HG03575 (cell line): ENCODE data around the gene METTL6.
"Not testable (repeated sequence)": the region's sequence is repeated elsewhere in the genome, so short reads cannot be mapped to it uniquely, and the experiment has no call there.

Experiments
- ATAC-seq: cut with Tn5 transposase; IDR thresholded peaks from one replicate; pipeline ENCODE4 v1.9.1; 2021; ENCODE audit not compliant: unreplicated experiment, insufficient number of reproducible peaks, low FRiP score; ENCODE audit errors: extremely low read depth

The METTL6 gene

DNA sequence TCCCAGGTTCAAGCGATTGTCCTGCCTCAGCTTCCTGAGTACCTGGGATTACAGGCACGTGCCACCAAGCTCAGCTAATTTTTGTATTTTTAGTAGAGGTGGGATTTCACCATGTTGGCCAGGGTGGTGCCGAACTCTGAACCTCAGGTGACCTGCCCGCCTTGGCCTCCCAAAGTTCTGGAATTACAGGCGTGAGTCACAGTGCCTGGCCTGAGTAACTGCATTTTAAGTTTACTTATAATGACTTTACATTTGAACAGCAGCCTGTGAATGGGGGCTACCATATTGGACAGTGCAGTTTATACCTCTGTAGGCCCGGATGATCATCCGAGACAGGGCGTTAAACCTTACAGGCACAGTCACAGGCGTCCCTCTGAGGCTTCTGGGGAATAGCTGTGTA, 24.8 kb upstream of the METTL6 start:
- no peak for ATAC-seq

DNA sequence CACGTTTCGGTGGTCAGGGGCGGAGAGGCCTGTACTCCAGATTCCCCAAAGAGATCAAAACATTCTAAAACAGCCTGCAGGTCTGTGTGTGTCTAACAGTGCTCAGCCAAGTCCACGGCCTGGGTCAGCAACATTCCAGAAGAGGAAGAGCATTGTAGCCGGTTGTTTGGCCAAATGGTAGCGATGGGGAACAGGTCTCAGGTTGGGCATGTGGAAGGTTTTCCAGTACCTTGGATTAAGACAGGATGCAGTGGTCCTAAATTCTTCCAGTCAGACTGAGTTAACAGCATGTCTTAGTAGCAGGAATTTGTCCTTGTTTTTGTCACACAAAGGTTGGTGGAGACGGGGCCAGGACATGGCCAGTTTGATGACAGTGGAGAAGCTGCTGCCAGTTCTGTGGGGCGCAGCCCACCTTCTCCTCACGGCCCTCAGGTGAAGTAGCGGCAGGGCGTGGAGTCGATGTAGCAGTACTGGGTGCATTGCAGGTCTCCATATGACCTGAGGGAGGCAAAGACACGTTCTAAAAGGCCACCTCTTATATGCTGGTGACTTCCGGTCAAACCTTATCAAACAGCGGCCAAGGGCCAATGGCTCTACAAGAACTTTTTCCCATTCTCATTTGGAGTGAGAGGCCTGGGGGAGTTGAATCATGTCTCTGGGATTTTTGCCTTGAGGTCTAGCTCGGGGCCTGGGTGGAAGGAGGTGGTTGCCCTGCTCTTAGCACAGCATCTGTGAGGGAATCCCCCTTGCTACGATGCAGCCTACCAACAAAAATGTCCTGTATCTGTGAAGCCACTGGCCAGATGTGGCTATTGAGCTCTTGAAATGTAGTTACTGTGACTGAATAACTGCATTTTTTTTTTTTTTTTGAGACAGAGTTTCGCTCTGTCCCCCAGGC, 24.1 kb upstream of the METTL6 start:
- ATAC-seq = no peak

DNA sequence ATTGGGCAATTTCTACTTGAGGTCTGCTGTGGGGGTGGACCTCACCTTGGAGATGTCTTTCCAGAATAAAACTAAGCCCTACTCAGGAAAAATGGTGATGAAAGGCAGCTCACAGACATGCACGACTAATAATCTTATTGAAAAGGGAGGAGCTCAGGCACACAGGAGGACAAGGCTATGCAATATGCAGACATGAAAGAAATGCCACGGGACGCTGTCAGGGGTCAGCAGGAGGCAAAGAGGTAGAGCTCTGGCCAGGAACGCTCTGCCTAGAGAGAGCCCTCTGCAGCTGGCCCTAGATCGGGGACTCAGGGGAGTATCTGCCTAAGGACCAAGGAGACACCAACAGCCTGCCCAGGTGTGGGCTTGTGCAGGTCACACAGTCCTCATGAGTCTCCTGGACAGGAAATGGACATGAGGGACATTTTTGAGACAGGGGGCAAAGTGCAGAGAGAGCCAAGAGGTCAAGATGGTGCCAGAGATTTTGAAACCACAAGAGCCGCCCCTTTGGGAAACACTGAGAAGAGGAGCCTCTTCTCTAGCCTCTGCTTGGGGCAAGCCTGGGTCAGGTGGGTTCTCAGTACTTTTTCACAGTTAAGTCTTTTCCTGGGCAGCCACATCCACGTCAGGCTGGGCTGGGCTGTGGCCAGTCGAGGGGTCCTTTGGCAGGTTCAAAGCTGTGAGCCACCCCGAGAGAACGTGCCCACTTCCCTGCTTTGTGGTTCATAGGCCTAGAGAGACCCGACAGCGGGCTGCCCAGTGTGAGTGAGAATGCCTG, 23.3 kb upstream of the METTL6 start:
- ATAC-seq = no peak

DNA sequence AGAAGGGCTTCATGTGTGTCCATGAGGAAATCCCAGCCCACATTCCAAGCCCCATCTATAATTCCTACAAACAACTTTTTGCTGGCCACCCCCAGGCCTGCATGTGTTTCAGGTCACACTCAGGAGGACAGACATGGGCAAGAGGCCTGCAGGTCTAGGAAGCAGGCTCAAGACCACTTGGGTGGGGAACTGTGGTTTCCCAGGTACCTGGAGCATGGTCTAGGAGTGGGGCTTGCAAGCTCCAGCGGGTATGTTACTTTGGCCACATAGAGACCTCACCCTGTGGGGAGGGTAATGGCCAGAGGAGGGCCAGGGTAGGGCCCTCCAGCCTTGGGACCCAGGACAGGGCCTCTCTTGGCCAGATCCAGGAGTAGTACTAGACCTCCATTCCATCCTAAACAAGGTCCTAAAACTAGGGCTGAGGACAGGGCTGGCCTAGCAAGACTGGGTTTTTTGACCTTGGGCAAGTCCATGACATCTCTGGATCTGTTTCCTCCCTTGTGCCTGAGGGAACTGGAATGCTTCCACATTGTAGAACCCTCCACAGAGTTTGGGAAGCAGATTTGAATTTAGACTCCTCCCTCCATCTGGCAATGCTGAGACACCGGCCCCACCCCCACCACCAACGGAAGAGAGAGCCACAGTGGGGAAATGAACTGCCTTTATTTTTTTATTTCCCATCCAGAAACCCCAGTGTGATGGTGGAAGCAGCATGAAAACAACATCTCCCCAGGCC, 22.3 kb upstream of the METTL6 start:
- ATAC-seq = no peak

DNA sequence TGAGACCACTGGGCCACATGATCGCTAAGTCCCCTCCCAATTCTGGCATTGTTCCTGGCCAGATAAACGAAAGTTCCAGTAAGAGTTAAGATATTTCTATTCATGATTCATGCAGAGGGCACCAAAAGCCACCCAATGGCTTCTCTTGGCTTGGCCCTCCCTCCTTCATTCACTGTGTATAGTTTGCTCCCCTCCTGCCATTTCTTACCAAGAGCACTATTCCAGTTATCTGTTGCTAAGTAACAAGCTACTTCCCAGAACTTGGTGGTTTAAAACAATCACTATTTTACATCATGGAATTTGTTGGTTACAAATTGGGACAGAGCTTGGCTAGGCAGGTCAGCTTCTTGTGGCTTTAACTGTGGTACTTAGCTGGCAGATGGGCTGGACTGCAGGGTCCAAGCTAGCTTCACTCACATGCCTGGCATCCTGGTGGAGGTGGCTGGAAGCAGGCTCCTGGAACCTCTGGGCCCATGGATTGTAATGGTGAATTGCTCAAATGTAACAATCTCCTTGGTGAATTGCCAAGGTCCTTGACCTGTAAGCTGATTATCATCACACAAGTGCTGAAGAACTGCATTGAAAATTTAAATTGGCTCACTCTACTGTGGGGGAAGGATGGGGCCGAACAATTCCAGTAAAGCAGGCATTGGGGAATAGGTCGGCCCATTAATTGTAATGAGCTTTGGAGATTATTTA, 16.6 kb upstream of the METTL6 start:
- ATAC-seq = no peak

DNA sequence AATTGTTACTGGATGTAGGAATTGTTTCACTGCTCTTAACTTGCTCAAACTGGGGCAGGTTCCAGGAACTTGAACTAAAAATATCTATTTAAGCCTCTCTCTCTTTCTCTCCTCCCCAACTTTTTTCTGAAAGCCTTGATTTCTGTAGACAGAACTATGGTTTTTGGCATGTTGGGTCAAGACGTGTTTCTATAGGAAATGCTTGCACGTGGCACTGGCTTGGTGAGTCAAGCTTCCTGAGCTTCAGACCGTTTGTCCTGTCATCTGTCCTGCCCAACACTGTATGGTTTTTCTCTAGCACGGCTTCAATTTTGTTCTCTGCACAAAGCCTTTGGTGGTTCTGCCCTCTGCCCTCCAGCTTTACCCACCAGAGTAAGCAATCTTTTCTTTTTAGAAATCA, 13.5 kb upstream of the METTL6 start:
- no peak for ATAC-seq

DNA sequence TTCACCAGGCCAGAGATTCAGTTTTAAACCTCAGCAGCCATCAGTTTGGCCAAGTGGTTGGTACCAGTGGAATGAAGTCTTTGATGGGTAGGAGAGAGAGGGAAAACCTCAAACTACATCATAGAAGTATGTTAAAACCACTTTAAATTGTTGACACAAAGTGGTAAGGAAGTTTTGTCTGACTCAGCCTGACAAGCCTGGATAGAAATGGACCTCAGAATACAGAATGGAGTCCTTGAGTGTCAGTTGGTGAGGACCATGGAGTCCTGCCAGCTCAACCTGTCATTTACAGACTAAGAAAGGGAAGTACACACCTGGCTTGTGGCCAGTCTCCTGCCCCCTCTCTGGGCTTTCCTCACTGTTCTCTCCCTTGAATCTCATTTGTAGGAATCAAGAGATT, 12.1 kb upstream of the METTL6 start:
- no peak for ATAC-seq

DNA sequence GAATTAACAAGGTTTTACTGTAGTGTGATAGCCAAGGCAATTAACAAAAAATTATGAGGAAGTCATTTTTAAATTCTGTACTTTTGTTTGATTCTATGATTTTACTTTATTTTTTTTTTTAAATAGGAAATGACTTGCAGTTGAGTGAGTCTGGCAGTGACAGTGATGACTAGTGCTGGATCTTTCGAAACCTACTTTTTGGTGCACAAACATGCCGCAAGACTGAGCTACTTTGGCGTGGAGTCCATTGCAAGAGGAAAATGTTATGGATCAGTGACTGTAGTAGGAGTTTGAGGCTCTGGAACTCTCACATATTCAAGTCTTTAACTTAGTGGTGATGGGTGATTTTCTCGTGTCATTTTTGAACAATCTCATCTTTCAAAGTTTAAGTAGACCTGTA, 11.6 kb upstream of the METTL6 start:
- ATAC-seq = no peak

DNA sequence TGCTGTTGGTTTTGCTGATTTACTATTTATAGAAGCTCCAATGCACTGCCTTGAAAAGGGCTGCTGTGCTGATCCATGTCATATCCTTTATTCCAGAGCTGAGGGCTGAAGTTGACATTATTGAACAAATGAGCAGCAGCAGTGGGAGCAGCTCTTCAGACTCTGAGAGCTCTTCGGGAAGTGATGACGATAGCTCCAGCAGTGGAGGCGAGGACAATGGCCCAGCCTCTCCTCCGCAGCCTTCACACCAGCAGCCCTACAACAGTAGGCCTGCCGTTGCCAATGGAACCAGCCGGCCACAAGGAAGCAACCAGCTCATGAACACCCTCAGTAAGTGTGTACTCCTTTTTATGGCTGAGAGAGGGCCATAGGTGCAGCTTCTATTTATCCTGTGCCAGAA, 8.9 kb upstream of the METTL6 start:
- no peak for ATAC-seq

DNA sequence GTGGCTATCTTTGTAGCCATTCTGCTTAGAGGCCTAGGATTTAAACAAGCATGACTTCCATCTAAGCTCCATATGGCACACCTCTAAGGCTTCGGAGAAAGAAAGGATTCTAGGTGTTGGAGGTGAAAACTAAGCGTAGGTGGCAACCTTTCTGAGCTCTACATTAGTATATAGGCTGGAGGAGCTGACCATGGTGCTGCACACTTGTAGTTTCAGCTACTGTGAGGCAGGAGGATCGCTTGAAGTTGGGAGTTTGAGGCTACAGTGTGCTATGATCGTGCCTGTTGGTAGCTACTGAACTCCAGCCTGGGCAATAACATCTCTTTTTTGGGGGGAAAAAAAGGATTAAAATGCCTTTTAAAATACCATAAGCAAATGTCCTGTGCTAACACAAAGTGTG, 7.4 kb upstream of the METTL6 start:
- ATAC-seq = no peak

DNA sequence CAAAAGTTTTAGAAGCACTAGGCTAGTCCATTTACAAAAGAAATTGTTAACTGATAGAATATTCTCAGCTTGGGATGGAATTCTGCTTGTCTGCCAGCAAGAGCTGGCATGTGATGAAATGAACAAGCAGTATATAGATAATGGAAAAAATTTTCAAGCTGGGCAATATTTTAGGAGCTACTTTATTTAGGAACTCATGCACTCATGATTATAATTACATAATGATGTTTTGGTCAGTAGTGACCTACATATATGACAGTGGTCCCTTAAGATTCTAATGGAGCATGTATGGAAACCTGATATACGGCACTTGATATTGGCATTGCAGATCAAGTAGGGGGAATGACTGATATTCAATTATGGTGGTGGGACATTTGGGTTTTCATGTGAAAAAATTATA, 6.2 kb upstream of the METTL6 start:
- no peak for ATAC-seq

DNA sequence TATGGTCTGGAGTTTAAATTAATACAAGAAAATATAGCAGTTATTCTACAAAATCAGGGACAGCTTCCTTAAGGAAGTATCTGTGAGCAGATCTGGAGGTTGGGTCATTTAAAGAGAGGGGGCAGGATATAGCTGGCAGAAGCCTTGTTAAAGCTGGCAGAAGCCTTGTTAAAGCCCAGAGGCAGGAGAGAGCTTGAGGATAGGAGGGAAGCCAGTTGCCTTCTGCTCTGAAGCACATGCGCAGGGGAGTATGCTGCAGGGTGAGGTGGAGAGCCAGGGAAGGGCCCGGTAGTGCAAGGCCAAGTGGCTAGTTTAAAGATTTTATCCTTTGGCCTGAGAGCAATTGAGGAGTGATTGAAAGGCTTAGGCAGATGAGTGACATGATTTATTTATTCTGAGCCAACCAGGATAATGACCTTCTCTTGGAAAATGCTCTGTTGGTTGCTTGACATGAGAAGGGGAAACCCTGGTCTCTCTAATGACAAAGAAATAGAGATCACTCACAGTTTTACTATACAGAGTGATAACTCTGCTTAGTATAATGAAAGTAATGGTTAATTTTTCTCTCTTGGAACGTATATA, 4.0 kb upstream of the METTL6 start:
- ATAC-seq = no peak

DNA sequence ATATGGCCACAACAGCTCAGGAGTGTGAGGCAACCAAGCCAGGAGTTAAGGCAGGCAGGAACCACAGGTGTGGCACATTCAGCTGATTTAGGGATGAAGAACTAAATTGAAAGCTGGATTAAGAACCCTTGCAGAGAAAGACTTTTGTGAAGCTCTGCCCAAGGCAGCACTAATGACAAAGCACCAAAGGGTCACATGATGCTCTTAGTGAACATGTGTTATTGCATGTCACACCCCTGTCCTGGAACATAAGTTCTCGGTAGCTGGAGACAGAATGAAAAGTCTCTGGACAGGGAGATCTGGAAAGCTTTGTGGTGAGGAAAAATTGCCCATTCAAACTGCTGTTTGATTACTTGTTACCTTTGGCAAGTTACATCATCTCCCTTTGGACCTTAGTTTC, 3.3 kb upstream of the METTL6 start:
- no peak for ATAC-seq

DNA sequence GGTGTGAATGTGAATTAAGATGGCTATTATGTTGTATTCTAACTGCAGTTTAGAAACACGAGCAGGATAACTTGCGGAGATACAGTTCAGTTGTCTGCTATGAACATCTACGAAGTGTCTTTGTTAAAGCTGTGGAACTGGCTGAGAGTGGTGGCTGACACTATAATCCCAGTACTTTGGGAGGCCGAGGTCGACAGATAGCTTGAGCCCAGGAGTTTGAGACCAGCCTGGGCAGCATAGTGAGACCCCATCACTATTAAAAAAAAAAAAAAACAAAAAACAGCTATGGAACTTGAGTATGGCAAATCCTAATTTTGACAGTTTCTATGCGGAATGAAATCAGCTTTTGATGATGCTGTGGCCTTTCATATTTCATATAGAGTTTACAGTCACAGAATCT, 1.7 kb upstream of the METTL6 start:
- no peak for ATAC-seq

DNA sequence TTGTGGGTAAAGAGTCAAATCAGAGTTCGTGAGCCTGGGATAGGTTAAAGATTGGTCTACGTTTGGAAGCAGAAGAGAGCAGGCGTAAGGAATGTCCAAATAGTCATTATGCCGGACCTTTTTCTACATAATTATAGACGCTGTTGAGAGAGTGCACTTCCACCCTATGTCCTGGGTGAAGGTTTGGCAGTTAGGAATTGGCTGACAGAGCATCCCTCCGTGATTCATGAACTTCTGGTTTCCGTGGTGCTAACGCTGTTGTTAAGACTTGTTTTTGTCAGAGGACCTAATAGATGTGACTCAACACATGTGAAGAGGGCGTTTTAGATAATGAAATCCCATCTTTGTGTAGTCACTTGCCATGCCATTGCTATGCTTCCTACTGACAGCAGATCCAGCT, 1.2 kb upstream of the METTL6 start:
- ATAC-seq = no peak

DNA sequence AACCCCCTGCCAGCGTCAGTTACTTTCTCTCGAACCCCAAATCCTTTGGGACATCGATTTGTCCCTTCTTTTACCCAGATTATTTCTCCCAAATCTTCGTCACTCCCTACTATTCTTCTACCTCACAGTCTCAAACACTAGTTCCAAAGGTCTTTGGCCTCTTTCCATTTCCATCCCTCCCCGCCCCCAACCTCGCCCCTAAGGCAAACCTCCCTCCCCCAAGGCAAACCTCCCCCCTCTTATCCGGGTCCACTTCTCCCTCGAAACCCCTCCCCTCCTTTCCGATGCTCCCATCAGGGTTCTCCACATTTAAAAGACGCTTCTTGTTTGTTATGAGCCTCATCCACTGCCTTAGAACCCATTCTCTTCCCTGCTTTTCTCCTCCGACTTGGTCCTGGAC, 637 bp upstream of the METTL6 start:
- ATAC-seq = no peak

DNA sequence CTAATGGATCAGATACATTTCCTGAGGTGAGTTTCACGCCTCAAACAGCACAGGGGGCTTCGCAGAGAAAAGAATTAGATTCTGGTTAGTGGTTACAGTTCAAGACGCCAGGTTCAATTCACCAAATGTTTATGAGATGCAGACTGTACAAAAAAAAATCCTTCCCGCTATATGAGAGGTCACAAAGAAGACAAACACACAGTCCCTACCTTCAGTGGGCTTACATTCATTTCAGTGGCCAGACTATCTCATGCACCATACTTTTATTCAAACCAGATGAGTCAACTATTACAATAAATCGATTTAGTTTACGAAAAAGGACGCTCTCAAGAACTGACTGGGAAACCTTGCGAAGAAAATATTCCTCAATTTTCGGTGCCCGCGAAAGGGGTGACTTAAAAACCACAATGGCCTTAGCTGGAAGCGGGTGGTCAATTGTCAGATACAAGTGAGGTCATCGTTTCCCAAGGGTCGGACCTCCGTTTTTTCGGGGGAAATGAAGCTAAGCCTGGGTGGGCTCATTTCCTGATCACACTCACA, 695 bp downstream of the METTL6 start:
- ATAC-seq = no peak

DNA sequence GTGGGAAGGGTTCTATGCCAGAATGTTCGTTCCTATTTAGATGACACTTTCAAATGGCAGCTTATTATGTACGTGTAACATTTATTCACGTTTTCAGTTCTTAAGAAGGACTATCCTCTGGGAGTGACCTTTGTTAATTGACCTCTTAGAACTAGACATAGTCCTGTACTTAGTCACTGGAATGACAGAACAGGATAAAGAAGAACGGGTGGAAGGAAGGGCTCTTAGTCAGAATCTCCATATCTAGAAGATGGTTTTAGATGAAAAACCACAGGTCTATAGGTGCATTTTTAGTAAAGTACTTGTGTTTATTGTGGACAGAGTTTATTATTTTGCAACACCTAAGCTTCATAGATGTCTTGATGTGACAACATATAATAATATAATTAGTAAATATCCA, 6.5 kb downstream of the METTL6 start:
- no peak for ATAC-seq

DNA sequence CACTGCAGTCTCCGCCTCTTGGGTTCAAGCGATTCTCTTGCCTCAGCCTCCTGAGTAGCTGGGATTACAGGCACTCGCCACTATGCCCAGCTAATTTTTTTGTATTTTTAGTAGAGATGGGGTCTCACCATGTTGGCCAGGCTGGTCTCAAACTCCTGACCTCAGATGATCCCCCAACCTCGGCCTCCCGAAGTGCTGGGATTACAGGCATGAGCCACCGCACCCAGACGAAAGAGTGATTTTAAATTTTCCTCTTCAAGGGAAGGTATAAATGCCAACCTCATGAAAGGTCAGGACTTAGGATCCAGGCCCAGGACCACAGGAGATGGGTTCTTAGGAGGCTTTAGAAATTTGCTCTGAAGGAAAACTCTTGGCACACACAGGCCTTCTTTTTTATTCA, 16.4 kb downstream of the METTL6 start:
- not testable (repeated sequence) for ATAC-seq
